ENCODE data around the gene ST3GAL6.

ST3GAL6 gene

DNA sequence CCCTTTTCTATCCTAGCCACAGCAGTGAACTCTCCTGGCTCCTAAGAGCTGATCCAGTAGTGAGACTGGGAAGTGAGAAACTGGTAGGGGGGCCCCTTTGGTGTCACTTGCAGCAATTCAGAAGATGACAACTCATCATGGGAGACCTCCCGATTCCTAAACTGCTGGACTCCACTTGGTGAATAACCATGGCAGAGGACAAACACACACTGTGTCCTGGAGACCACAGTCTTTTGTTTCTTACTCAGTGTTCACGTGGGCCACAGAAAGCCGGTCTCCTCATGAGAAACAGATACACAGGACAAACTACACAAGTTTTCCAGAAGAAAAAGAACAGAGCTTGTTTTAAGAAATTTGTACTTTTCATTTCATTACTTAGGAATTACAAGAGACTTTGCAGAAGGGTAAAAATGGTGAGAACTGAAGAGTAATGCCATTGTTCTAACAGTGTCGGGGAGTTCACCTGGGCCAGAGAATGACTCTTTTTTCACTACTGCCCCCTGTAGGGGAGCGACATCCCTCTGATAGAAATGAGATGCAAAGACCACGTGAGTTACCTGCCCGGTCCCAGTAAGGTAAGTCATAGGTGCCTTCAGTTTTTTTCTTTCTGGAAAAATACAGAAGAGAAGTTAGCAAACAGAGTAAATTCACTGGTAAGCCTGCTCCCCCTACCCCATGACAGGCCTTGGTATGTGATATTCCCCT, 38.1 kb downstream of the ST3GAL6 start:
- no peak overlapping the region for H3K27ac ChIP-seq
- TF ChIP-seq, protein P1, sequence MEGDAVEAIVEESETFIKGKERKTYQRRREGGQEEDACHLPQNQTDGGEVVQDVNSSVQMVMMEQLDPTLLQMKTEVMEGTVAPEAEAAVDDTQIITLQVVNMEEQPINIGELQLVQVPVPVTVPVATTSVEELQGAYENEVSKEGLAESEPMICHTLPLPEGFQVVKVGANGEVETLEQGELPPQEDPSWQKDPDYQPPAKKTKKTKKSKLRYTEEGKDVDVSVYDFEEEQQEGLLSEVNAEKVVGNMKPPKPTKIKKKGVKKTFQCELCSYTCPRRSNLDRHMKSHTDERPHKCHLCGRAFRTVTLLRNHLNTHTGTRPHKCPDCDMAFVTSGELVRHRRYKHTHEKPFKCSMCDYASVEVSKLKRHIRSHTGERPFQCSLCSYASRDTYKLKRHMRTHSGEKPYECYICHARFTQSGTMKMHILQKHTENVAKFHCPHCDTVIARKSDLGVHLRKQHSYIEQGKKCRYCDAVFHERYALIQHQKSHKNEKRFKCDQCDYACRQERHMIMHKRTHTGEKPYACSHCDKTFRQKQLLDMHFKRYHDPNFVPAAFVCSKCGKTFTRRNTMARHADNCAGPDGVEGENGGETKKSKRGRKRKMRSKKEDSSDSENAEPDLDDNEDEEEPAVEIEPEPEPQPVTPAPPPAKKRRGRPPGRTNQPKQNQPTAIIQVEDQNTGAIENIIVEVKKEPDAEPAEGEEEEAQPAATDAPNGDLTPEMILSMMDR (conservative IDR thresholded peaks at IDR 0.05): no peak

DNA sequence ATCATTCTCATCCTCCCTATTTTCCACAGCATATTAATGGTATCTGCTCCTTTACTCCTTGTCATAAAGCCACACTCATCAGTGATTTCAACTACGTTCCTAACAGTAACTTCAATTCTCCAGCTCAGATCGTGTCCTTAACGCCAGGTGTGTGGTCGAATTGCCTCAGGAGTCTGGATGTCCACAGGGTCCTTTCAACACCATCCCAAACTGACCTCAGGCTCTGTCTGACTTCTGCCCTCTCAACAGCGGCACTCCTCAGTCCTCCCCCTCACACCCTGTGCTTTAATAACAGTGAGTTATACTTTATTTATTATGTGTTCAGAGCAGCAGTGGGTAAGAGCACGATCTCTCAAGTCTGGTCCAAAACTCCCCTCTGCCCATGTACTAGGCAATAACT, 42.4 kb downstream of the ST3GAL6 start:
- no peak overlapping the region for H3K27ac ChIP-seq
- TF ChIP-seq, protein P1 (conservative IDR thresholded peaks at IDR 0.05): no peak

DNA sequence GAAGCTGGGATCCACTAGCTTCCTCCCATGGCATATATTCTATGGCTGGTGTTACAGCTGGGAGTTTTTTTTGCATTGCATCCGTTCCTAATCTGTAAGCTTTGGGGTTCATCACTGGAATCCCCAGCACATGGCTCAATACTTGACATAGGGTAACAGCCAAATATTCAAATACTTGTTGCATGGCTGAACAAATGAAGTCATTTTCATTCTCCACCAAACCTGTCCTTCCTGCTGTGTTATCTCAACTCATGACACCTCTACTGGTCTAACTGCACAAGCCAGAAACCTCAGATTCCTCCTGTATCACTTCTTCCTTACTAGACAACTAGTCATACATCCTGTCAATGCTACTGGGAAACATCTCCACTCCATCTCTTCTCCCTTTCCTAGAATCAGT, 43.4 kb downstream of the ST3GAL6 start:
- no peak overlapping the region for H3K27ac ChIP-seq
- TF ChIP-seq, protein P1 (conservative IDR thresholded peaks at IDR 0.05): no peak

DNA sequence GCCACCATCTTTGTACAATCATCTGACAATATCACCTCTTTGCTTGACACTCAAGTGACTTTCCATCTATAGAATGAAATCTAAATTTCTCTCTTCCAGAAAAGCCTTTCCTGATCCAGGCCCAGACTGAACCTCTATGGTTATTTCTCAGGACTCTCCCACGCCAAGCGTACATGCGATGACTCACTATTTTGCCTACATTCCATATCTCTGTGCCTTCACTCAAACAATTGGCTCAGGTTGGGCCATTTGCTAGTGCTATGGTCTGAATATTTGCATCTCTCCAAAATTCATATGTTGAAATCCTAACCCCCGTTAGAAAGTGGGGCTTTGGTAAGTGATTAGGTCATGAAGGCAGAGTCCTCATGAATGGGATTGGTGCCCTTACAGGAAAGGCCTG, 43.9 kb downstream of the ST3GAL6 start:
- no peak overlapping the region for H3K27ac ChIP-seq
- TF ChIP-seq, protein P1 (conservative IDR thresholded peaks at IDR 0.05): no peak

DNA sequence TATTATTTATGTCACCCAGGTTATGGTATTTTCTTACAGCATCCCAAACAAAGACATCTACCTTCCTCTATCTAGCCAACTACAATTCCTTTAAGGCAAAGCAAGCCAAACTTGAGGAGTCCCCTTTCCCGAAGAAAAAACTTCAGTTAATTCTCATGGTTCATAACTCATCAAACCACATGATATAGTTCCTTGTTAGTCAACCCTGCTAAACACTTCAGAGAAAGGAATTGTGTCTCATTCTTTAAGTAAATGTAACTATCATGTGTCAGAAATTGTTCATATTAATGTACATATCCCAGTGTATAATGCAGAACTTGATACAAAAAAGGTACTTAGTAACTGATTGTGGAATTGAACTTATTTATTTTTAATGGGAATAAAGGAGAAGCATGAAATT, 44.4 kb downstream of the ST3GAL6 start:
- no peak overlapping the region for H3K27ac ChIP-seq
- TF ChIP-seq, protein P1 (conservative IDR thresholded peaks at IDR 0.05): no peak

DNA sequence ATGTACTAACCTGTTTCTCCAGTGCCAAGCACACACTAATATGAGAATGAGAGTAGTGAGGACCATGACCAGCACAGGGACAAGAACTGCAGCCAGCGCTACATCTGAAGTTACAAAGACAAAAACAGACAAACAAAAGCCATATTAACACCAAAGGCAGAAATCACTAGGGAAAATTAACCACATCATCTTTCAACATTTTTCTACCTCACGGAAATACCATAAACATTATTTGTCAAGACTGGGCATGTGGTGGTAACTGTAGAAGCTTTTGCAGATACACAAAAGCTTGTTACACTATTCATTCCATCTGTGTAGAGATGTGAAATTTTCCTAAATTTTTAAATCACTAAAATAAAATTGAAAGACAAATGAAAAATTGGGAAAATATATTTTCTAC, 44.9 kb downstream of the ST3GAL6 start:
- TF ChIP-seq, protein P1 (conservative IDR thresholded peaks at IDR 0.05): no peak

DNA sequence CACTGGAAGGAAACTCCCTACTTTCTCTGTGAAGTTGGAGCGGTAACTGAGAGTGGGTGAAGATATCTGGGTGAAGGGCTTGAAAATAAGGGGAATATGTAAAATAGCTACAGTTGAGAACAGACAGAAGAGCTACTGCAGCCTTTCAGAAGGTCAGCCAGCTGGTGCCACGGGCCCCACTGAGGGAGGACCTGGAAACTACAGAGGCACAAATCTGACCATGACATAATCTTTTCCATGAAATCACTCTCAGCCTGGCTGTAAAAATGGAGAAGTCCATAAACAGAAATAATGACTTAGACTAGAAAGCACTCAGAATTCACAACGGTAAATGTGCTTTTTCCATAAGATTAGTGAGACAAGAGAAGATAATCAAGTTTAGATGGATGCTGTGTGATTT, 46.4 kb downstream of the ST3GAL6 start:
- H3K27ac ChIP-seq: no peak overlapping the region
- TF ChIP-seq, protein P1 (conservative IDR thresholded peaks at IDR 0.05): no peak

More for the DNA sequence above, 44.9 kb downstream of the ST3GAL6 start:
- H3K27ac ChIP-seq: no peak overlapping the region

Measured in VCaP (cell line).